ENCODE results near the gene ADK.

GRCh38 chr10:74123081-74123480 lies 27.9 kb upstream of the ADK start:
- no peak for TF ChIP-seq KDM3A (CRISPR knock-in tag; IDR thresholded peaks at IDR 0.05; ENCODE audit: low read depth)
- TF ChIP-seq IKZF1 (IDR thresholded peaks at IDR 0.05) = no peak
- TF ChIP-seq, protein P1, sequence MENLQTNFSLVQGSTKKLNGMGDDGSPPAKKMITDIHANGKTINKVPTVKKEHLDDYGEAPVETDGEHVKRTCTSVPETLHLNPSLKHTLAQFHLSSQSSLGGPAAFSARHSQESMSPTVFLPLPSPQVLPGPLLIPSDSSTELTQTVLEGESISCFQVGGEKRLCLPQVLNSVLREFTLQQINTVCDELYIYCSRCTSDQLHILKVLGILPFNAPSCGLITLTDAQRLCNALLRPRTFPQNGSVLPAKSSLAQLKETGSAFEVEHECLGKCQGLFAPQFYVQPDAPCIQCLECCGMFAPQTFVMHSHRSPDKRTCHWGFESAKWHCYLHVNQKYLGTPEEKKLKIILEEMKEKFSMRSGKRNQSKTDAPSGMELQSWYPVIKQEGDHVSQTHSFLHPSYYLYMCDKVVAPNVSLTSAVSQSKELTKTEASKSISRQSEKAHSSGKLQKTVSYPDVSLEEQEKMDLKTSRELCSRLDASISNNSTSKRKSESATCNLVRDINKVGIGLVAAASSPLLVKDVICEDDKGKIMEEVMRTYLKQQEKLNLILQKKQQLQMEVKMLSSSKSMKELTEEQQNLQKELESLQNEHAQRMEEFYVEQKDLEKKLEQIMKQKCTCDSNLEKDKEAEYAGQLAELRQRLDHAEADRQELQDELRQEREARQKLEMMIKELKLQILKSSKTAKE (CRISPR knock-in tag; IDR thresholded peaks at IDR 0.05; ENCODE audit: borderline replicate concordance) = no peak
- TF ChIP-seq ZNF775 (CRISPR knock-in tag; IDR thresholded peaks at IDR 0.05; ENCODE audit: borderline replicate concordance) = no peak
- TF ChIP-seq, protein P2, sequence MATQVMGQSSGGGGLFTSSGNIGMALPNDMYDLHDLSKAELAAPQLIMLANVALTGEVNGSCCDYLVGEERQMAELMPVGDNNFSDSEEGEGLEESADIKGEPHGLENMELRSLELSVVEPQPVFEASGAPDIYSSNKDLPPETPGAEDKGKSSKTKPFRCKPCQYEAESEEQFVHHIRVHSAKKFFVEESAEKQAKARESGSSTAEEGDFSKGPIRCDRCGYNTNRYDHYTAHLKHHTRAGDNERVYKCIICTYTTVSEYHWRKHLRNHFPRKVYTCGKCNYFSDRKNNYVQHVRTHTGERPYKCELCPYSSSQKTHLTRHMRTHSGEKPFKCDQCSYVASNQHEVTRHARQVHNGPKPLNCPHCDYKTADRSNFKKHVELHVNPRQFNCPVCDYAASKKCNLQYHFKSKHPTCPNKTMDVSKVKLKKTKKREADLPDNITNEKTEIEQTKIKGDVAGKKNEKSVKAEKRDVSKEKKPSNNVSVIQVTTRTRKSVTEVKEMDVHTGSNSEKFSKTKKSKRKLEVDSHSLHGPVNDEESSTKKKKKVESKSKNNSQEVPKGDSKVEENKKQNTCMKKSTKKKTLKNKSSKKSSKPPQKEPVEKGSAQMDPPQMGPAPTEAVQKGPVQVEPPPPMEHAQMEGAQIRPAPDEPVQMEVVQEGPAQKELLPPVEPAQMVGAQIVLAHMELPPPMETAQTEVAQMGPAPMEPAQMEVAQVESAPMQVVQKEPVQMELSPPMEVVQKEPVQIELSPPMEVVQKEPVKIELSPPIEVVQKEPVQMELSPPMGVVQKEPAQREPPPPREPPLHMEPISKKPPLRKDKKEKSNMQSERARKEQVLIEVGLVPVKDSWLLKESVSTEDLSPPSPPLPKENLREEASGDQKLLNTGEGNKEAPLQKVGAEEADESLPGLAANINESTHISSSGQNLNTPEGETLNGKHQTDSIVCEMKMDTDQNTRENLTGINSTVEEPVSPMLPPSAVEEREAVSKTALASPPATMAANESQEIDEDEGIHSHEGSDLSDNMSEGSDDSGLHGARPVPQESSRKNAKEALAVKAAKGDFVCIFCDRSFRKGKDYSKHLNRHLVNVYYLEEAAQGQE (IDR thresholded peaks at IDR 0.05; ENCODE audit: borderline replicate concordance in 1 of 2, low read depth in 1 of 2, low read length in 2 of 2) = no peak
- TF ChIP-seq ZNF547 (CRISPR knock-in tag; IDR thresholded peaks at IDR 0.05) = no peak
- no peak for TF ChIP-seq ETS1 (CRISPR knock-in tag; IDR thresholded peaks at IDR 0.05)
- no peak for TF ChIP-seq RELA (CRISPR knock-in tag; IDR thresholded peaks at IDR 0.05)
- no peak for TF ChIP-seq SIN3A (IDR thresholded peaks at IDR 0.05; ENCODE audit: borderline replicate concordance, low read depth, low read length)
- no peak for TF ChIP-seq TCF12 (IDR thresholded peaks at IDR 0.05)
- TF ChIP-seq TCF12 (CRISPR knock-in tag; IDR thresholded peaks at IDR 0.05) = no peak
